GM06990 (cell line): ENCODE data around the gene COL15A1.

Experiments used
- DNase-seq: peaks from one replicate; pipeline ENCODE4 v3.0.0-alpha.2; 2011; ENCODE audit not compliant: insufficient read length; ENCODE audit errors: extremely low read depth
- H3K27me3 ChIP-seq: replicated peaks from 2 replicates; pipeline ENCODE4 v1.6.0; 2011; ENCODE audit warnings: low read length; ENCODE audit not compliant: control insufficient read depth, insufficient read depth
- H3K36me3 ChIP-seq: 2 replicates; pipeline ENCODE4 v1.5.1; 2011; ENCODE audit warnings: low read length; ENCODE audit not compliant: control insufficient read depth, insufficient read depth
- H3K4me3 ChIP-seq: replicated peaks from 2 replicates; pipeline ENCODE4 v1.5.1; 2011; ENCODE audit warnings: low read depth, mild to moderate bottlenecking, control low read depth, low read length
- TF ChIP-seq, protein P1 (sequence below): IDR thresholded peaks from 2 replicates; pipeline ENCODE4 v1.5.1; 2011; ENCODE audit warnings: low read length, control low read depth, mild to moderate bottlenecking, inconsistent platforms; ENCODE audit not compliant: insufficient read depth, poor library complexity, severe bottlenecking

The COL15A1 gene

DNA sequence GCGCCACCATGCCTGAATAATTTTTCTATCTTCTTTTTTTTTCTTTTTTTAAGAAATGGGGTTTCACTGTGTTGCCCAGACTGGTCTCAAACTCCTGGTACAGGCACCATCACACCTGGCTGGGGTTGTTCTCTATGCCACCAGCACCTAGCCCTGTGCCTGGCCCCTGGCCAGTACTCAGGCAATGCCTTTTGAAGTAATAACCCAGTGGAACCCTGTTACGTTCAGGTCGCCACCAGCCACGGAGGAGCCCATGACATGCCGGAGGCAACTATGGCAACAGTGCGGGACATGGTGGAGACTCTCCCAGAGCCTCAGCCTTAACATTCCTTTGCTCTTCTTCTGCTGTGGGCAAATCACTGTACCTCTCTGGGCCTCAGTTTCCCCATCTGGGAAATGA, 14.1 kb downstream of the COL15A1 start:
- no peaks in the 10 kb centered on the region for H3K36me3 ChIP-seq
- DNase-seq, result no peak
- TF ChIP-seq, protein P1, sequence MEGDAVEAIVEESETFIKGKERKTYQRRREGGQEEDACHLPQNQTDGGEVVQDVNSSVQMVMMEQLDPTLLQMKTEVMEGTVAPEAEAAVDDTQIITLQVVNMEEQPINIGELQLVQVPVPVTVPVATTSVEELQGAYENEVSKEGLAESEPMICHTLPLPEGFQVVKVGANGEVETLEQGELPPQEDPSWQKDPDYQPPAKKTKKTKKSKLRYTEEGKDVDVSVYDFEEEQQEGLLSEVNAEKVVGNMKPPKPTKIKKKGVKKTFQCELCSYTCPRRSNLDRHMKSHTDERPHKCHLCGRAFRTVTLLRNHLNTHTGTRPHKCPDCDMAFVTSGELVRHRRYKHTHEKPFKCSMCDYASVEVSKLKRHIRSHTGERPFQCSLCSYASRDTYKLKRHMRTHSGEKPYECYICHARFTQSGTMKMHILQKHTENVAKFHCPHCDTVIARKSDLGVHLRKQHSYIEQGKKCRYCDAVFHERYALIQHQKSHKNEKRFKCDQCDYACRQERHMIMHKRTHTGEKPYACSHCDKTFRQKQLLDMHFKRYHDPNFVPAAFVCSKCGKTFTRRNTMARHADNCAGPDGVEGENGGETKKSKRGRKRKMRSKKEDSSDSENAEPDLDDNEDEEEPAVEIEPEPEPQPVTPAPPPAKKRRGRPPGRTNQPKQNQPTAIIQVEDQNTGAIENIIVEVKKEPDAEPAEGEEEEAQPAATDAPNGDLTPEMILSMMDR, result no peak
- no peak overlapping the region for H3K4me3 ChIP-seq
- H3K27me3 ChIP-seq, result no peaks in the 10 kb centered on the region; the same call in 1 of the 2 replicates

DNA sequence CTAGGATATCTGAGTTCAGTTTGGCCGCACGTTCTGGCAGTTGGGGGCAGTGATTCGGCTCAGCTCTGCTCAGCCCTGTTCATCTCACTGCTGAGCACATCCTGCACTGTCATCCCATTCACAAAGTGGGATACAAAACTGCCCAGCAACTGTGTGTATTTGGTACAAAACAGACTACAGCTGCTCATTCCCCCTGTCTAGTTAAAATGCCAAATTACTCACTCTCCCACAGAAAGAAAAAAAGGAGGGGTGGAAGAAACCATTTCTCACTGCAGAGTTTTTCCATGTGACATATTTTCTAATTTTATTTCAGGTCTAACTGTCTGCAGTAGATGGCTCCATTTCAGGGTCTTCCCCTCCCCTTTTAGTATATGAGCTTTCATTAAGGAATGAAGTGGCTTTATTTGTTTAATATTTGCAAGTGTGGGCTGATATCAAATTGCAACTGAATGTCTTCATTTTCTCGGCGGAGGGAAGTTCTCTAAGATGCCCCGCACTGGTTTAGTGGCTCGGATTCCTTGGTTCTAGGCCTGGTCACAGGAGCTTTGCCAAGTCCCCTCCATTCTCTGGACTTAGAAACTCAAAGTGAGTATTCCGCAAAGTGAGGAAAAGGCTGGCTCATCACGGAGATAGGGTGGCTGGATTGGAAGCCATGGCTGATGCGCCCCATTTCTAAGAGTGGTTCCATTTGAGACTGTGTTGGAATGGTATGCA, 14.7 kb downstream of the COL15A1 start:
- DNase-seq, result no peak
- Histone ChIP-seq H3K36me3 (no peaks in the 10 kb centered on the region), H3K4me3 (no peak overlapping the region), H3K27me3 (no peaks in the 10 kb centered on the region; the same call in 1 of the 2 replicates)
- TF ChIP-seq, protein P1, result no peak

- no peaks in the 10 kb centered on the region; the same call in none of the 2 replicates for H3K27me3 ChIP-seq
- no peaks in the 10 kb centered on the region for H3K36me3 ChIP-seq
- TF ChIP-seq, protein P1, result no peak
- no peak for DNase-seq
- no peak overlapping the region for H3K4me3 ChIP-seq
These were observed 16.7 kb downstream of the COL15A1 start for GRCh38 chr9:98960409-98960808.

GRCh38 chr9:98961513-98962180, 17.9 kb downstream of the COL15A1 start:
- Histone ChIP-seq H3K36me3 (no peaks in the 10 kb centered on the region), H3K27me3 (no peaks in the 10 kb centered on the region; the same call in 1 of the 2 replicates), H3K4me3 (no peak overlapping the region)
- DNase-seq, result no peak
- TF ChIP-seq, protein P1, result no peak

- DNase-seq, result no peak
- Histone ChIP-seq H3K27me3 (no peaks in the 10 kb centered on the region; the same call in 1 of the 2 replicates), H3K36me3 (no peaks in the 10 kb centered on the region), H3K4me3 (no peak overlapping the region)
- TF ChIP-seq, protein P1, result no peak
These were observed 18.5 kb downstream of the COL15A1 start for GRCh38 chr9:98962181-98962560.

- DNase-seq, result no peak
- no peaks in the 10 kb centered on the region for H3K36me3 ChIP-seq
- TF ChIP-seq, protein P1, result no peak
- no peak overlapping the region for H3K4me3 ChIP-seq
- H3K27me3 ChIP-seq, result no peaks in the 10 kb centered on the region; the same call in 1 of the 2 replicates
These were observed 19.2 kb downstream of the COL15A1 start for GRCh38 chr9:98962861-98963260.
